ENCODE data around the gene RBMS3. TPM values are rescaled to one million over a fixed set of nuclear protein-coding genes. Genes with fewer than 3 reads are reported as not detected.

RBMS3 gene
- total and polyA plus RNA-seq, 2 experiments from 2014 or later = 3.2 to 7.4 TPM

DNA sequence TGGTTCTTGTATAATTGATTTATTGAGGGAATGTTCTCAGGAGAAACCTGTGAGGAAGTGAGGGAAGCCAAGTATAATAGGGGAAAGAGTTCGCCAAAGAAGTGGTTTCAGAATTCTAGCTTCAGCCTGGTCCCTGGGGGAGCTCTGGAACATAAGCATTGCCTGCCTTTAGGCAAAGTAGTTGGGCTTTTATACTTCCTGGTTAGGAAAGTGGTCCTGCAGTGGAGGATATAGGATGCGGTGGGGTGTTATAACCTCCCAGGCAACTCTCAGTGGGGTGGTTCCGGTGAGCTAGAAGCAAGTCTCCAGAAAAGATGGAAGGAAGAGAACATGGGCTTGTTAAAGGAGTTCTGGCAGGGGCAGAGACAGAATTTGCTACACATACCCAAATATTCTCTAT, 22.7 kb upstream of the RBMS3 start:
- Mint-ChIP-seq H3K27me3 (ENCODE audit: insufficient read depth, low read depth, poor library complexity) (no peaks in the 10 kb centered on the region), H3K9me3 (no peaks in the 10 kb centered on the region), H3K36me3 (ENCODE audit: low read depth) (no peaks in the 10 kb centered on the region), H3K27ac (no peak overlapping the region), H3K4me3 (no peak overlapping the region), H3K4me1 (peaks cover 5% of the 10 kb centered on the region; the same call in 2 of the 3 replicates)
- Histone ChIP-seq H2AFZ (0 out of 2 replicates have a peak overlapping the region, but pooled peaks have one; percentile 52), H3K79me2 (replicated peaks; ENCODE audit: insufficient read depth) (no peaks in the 10 kb centered on the region), H3K4me1 (ENCODE audit: insufficient read depth) (no peaks in the 10 kb centered on the region), H4K20me1 (replicated peaks; ENCODE audit: insufficient read depth) (no peaks in the 10 kb centered on the region), H3F3A (replicated peaks; ENCODE audit: low read depth) (no peaks in the 10 kb centered on the region), H3K36me3 (ENCODE audit: insufficient read depth) (no peaks in the 10 kb centered on the region), H3K9me2 (ENCODE audit: insufficient read depth) (no peaks in the 10 kb centered on the region), H3K27me3 (ENCODE audit: insufficient read depth) (no peaks in the 10 kb centered on the region), H3K4me2 (no peak overlapping the region), H3K27ac (ENCODE audit: low read depth) (no peak overlapping the region), H3K4me3 (no peak overlapping the region)
- ATAC-seq (no peak), DNase-seq (ENCODE audit: low spot score) (no peak)
- TF ChIP-seq ZNF331 (CRISPR knock-in tag; IDR thresholded peaks at IDR 0.05; ENCODE audit: low read depth) (no peak), EZH2phosphoT487 (IDR thresholded peaks at IDR 0.05; ENCODE audit: unreplicated experiment) (no peak), JUNB (IDR thresholded peaks at IDR 0.05; ENCODE audit: unreplicated experiment) (no peak), NANOG (IDR thresholded peaks at IDR 0.05; ENCODE audit: borderline replicate concordance) (no peak)
- TF ChIP-seq, protein P1, sequence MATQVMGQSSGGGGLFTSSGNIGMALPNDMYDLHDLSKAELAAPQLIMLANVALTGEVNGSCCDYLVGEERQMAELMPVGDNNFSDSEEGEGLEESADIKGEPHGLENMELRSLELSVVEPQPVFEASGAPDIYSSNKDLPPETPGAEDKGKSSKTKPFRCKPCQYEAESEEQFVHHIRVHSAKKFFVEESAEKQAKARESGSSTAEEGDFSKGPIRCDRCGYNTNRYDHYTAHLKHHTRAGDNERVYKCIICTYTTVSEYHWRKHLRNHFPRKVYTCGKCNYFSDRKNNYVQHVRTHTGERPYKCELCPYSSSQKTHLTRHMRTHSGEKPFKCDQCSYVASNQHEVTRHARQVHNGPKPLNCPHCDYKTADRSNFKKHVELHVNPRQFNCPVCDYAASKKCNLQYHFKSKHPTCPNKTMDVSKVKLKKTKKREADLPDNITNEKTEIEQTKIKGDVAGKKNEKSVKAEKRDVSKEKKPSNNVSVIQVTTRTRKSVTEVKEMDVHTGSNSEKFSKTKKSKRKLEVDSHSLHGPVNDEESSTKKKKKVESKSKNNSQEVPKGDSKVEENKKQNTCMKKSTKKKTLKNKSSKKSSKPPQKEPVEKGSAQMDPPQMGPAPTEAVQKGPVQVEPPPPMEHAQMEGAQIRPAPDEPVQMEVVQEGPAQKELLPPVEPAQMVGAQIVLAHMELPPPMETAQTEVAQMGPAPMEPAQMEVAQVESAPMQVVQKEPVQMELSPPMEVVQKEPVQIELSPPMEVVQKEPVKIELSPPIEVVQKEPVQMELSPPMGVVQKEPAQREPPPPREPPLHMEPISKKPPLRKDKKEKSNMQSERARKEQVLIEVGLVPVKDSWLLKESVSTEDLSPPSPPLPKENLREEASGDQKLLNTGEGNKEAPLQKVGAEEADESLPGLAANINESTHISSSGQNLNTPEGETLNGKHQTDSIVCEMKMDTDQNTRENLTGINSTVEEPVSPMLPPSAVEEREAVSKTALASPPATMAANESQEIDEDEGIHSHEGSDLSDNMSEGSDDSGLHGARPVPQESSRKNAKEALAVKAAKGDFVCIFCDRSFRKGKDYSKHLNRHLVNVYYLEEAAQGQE (IDR thresholded peaks at IDR 0.05; ENCODE audit: unreplicated experiment) = no peak
- TF ChIP-seq, protein P2, sequence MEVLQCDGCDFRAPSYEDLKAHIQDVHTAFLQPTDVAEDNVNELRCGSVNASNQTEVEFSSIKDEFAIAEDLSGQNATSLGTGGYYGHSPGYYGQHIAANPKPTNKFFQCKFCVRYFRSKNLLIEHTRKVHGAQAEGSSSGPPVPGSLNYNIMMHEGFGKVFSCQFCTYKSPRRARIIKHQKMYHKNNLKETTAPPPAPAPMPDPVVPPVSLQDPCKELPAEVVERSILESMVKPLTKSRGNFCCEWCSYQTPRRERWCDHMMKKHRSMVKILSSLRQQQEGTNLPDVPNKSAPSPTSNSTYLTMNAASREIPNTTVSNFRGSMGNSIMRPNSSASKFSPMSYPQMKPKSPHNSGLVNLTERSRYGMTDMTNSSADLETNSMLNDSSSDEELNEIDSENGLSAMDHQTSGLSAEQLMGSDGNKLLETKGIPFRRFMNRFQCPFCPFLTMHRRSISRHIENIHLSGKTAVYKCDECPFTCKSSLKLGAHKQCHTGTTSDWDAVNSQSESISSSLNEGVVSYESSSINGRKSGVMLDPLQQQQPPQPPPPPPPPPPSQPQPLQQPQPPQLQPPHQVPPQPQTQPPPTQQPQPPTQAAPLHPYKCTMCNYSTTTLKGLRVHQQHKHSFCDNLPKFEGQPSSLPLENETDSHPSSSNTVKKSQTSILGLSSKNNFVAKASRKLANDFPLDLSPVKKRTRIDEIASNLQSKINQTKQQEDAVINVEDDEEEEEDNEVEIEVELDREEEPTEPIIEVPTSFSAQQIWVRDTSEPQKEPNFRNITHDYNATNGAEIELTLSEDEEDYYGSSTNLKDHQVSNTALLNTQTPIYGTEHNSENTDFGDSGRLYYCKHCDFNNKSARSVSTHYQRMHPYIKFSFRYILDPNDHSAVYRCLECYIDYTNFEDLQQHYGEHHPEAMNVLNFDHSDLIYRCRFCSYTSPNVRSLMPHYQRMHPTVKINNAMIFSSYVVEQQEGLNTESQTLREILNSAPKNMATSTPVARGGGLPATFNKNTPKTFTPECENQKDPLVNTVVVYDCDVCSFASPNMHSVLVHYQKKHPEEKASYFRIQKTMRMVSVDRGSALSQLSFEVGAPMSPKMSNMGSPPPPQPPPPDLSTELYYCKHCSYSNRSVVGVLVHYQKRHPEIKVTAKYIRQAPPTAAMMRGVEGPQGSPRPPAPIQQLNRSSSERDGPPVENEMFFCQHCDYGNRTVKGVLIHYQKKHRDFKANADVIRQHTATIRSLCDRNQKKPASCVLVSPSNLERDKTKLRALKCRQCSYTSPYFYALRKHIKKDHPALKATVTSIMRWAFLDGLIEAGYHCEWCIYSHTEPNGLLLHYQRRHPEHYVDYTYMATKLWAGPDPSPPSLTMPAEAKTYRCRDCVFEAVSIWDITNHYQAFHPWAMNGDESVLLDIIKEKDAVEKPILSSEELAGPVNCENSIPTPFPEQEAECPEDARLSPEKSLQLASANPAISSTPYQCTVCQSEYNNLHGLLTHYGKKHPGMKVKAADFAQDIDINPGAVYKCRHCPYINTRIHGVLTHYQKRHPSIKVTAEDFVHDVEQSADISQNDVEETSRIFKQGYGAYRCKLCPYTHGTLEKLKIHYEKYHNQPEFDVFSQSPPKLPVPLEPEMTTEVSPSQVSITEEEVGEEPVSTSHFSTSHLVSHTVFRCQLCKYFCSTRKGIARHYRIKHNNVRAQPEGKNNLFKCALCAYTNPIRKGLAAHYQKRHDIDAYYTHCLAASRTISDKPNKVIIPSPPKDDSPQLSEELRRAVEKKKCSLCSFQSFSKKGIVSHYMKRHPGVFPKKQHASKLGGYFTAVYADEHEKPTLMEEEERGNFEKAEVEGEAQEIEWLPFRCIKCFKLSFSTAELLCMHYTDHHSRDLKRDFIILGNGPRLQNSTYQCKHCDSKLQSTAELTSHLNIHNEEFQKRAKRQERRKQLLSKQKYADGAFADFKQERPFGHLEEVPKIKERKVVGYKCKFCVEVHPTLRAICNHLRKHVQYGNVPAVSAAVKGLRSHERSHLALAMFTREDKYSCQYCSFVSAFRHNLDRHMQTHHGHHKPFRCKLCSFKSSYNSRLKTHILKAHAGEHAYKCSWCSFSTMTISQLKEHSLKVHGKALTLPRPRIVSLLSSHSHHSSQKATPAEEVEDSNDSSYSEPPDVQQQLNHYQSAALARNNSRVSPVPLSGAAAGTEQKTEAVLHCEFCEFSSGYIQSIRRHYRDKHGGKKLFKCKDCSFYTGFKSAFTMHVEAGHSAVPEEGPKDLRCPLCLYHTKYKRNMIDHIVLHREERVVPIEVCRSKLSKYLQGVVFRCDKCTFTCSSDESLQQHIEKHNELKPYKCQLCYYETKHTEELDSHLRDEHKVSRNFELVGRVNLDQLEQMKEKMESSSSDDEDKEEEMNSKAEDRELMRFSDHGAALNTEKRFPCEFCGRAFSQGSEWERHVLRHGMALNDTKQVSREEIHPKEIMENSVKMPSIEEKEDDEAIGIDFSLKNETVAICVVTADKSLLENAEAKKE (CRISPR knock-in tag; IDR thresholded peaks at IDR 0.05) = no peak
